ENCODE measurements around the gene CASQ2. TPM values are rescaled to one million over a fixed set of nuclear protein-coding genes. Genes with fewer than 3 reads are reported as not detected.

Gene CASQ2
- total and polyA plus RNA-seq, 2 of the 13 experiments (the other 11 are each of a cell fraction or from before 2014, with no cell fraction given) = not detected

DNA sequence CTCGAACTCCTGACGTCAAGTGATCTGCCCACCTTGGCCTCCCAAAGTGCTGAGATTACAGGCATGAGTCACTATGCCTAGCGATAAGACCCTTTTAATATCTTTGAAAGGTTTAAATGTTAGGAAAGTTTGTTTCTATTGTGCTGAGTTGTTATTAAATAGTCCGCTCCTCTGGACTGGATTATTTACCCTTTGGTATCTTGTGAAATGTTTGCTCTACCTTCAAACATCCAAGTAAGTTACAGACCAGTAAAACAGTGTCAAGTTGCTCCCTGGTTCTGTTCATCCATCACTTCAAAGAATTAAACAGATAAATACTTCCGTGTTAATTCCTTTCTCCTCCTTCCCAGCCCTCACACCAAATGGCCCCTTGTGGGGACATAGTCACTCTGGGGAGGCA, 44.8 kb downstream of the CASQ2 start (continued):
- TF ChIP-seq CTCF (CRISPR knock-in tag; IDR thresholded peaks at IDR 0.05) (no peak), GFI1 (CRISPR knock-in tag; IDR thresholded peaks at IDR 0.05; ENCODE audit: borderline replicate concordance) (0 out of 2 replicates have a peak, but pooled peaks have one; percentile 38), RBFOX2 (IDR thresholded peaks at IDR 0.05; ENCODE audit: low read depth, low read length) (no peak), ZNF670 (CRISPR knock-in tag; IDR thresholded peaks at IDR 0.05; ENCODE audit: borderline replicate concordance) (no peak), SMAD9 (CRISPR knock-in tag; IDR thresholded peaks at IDR 0.05) (no peak), ZNF841 (CRISPR knock-in tag; IDR thresholded peaks at IDR 0.05; ENCODE audit: borderline replicate concordance) (no peak), NCOA5 (CRISPR knock-in tag; IDR thresholded peaks at IDR 0.05) (no peak), GPN1 (CRISPR knock-in tag; IDR thresholded peaks at IDR 0.05; ENCODE audit: borderline replicate concordance) (no peak), PTBP1 (IDR thresholded peaks at IDR 0.05; ENCODE audit: low read depth, low read length, poor library complexity, severe bottlenecking) (no peak), ETV5 (CRISPR knock-in tag; IDR thresholded peaks at IDR 0.05; ENCODE audit: borderline replicate concordance) (no peak), MBD4 (IDR thresholded peaks at IDR 0.05; ENCODE audit: borderline replicate concordance, low read length) (no peak), FOSL2 (CRISPR knock-in tag; IDR thresholded peaks at IDR 0.05) (peak; percentile 87), SSRP1 (CRISPR knock-in tag; IDR thresholded peaks at IDR 0.05) (no peak), ZNF564 (CRISPR knock-in tag; IDR thresholded peaks at IDR 0.05) (no peak), MED1 (CRISPR knock-in tag; IDR thresholded peaks at IDR 0.05) (no peak), FOSL1 (CRISPR knock-in tag; IDR thresholded peaks at IDR 0.05; ENCODE audit: borderline replicate concordance) (no peak), ZNF660 (CRISPR knock-in tag; IDR thresholded peaks at IDR 0.05; ENCODE audit: borderline replicate concordance, low read depth) (no peak), IKZF5 (CRISPR knock-in tag; IDR thresholded peaks at IDR 0.05) (no peak), ZNF496 (CRISPR knock-in tag; IDR thresholded peaks at IDR 0.05; ENCODE audit: insufficient replicate concordance) (no peak)
- TF ChIP-seq, protein P1, sequence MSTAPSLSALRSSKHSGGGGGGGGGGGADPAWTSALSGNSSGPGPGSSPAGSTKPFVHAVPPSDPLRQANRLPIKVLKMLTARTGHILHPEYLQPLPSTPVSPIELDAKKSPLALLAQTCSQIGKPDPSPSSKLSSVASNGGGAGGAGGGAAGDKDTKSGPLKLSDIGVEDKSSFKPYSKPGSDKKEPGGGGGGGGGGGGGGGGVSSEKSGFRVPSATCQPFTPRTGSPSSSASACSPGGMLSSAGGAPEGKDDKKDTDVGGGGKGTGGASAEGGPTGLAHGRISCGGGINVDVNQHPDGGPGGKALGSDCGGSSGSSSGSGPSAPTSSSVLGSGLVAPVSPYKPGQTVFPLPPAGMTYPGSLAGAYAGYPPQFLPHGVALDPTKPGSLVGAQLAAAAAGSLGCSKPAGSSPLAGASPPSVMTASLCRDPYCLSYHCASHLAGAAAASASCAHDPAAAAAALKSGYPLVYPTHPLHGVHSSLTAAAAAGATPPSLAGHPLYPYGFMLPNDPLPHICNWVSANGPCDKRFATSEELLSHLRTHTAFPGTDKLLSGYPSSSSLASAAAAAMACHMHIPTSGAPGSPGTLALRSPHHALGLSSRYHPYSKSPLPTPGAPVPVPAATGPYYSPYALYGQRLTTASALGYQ (CRISPR knock-in tag; IDR thresholded peaks at IDR 0.05) = no peak
- TF ChIP-seq, protein P2, sequence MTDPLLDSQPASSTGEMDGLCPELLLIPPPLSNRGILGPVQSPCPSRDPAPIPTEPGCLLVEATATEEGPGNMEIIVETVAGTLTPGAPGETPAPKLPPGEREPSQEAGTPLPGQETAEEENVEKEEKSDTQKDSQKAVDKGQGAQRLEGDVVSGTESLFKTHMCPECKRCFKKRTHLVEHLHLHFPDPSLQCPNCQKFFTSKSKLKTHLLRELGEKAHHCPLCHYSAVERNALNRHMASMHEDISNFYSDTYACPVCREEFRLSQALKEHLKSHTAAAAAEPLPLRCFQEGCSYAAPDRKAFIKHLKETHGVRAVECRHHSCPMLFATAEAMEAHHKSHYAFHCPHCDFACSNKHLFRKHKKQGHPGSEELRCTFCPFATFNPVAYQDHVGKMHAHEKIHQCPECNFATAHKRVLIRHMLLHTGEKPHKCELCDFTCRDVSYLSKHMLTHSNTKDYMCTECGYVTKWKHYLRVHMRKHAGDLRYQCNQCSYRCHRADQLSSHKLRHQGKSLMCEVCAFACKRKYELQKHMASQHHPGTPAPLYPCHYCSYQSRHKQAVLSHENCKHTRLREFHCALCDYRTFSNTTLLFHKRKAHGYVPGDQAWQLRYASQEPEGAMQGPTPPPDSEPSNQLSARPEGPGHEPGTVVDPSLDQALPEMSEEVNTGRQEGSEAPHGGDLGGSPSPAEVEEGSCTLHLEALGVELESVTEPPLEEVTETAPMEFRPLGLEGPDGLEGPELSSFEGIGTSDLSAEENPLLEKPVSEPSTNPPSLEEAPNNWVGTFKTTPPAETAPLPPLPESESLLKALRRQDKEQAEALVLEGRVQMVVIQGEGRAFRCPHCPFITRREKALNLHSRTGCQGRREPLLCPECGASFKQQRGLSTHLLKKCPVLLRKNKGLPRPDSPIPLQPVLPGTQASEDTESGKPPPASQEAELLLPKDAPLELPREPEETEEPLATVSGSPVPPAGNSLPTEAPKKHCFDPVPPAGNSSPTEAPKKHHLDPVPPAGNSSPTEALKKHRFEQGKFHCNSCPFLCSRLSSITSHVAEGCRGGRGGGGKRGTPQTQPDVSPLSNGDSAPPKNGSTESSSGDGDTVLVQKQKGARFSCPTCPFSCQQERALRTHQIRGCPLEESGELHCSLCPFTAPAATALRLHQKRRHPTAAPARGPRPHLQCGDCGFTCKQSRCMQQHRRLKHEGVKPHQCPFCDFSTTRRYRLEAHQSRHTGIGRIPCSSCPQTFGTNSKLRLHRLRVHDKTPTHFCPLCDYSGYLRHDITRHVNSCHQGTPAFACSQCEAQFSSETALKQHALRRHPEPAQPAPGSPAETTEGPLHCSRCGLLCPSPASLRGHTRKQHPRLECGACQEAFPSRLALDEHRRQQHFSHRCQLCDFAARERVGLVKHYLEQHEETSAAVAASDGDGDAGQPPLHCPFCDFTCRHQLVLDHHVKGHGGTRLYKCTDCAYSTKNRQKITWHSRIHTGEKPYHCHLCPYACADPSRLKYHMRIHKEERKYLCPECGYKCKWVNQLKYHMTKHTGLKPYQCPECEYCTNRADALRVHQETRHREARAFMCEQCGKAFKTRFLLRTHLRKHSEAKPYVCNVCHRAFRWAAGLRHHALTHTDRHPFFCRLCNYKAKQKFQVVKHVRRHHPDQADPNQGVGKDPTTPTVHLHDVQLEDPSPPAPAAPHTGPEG (CRISPR knock-in tag; IDR thresholded peaks at IDR 0.05) = no peak
